Measurements from ENCODE around the gene ZMIZ1. TPM values are rescaled to one million over a fixed set of nuclear protein-coding genes. Genes with fewer than 3 reads are reported as not detected.
A peak's percentile ranks its signal among the peaks of the same experiment; 100 is the strongest.

The ZMIZ1 gene
- total RNA-seq, 1 donor from 2014 or later = 173 TPM

GRCh38 chr10:79021948-79022499 is 46.7 kb upstream of the ZMIZ1 start:
- peaks cover 30% of the 10 kb centered on the region for H3K4me1 Mint-ChIP-seq
- H3K27ac Mint-ChIP-seq = no peak overlapping the region
- H3K36me3 Mint-ChIP-seq = no peaks in the 10 kb centered on the region
- DNase-seq (ENCODE audit: low spot score in 2 of 2, unreplicated experiment in 2 of 2) = no peak
- no peak for TF ChIP-seq CTCF (IDR thresholded peaks at IDR 0.05; ENCODE audit: unreplicated experiment)
- H3K27me3 Mint-ChIP-seq (ENCODE audit: low read depth) = no peaks in the 10 kb centered on the region
- H3K4me3 Mint-ChIP-seq = no peak overlapping the region
- H3K9me3 Mint-ChIP-seq = peaks cover 5% of the 10 kb centered on the region

GRCh38 chr10:79022565-79023230 is 46.1 kb upstream of the ZMIZ1 start:
- Mint-ChIP-seq H3K4me3 (no peak overlapping the region), H3K27me3 (ENCODE audit: low read depth) (no peaks in the 10 kb centered on the region), H3K36me3 (no peaks in the 10 kb centered on the region), H3K4me1 (peaks cover 36% of the 10 kb centered on the region), H3K27ac (no peak overlapping the region), H3K9me3 (peaks cover 4% of the 10 kb centered on the region)
- no peak for TF ChIP-seq CTCF (IDR thresholded peaks at IDR 0.05; ENCODE audit: unreplicated experiment)
- peak in 1 of 2 experiments; percentile 54 for DNase-seq (ENCODE audit: low spot score in 2 of 2, unreplicated experiment in 2 of 2)

- H3K27ac Mint-ChIP-seq = no peak overlapping the region
- H3K9me3 Mint-ChIP-seq = no peaks in the 10 kb centered on the region
- no peaks in the 10 kb centered on the region for H3K36me3 Mint-ChIP-seq
- no peak overlapping the region for H3K4me3 Mint-ChIP-seq
- TF ChIP-seq CTCF (IDR thresholded peaks at IDR 0.05; ENCODE audit: unreplicated experiment) = no peak
- peaks cover 41% of the 10 kb centered on the region for H3K4me1 Mint-ChIP-seq
- no peak for DNase-seq (ENCODE audit: low spot score in 2 of 2, unreplicated experiment in 2 of 2)
- H3K27me3 Mint-ChIP-seq (ENCODE audit: low read depth) = no peaks in the 10 kb centered on the region
Measured at GRCh38 chr10:79023240-79024162, 45.3 kb upstream of the ZMIZ1 start.

- no peak overlapping the region for H3K4me3 Mint-ChIP-seq
- no peaks in the 10 kb centered on the region for H3K36me3 Mint-ChIP-seq
- H3K27ac Mint-ChIP-seq = no peak overlapping the region
- H3K27me3 Mint-ChIP-seq (ENCODE audit: low read depth) = no peaks in the 10 kb centered on the region
- DNase-seq (ENCODE audit: low spot score in 2 of 2, unreplicated experiment in 2 of 2) = no peak
- H3K4me1 Mint-ChIP-seq = peaks cover 39% of the 10 kb centered on the region
- H3K9me3 Mint-ChIP-seq = no peaks in the 10 kb centered on the region
- TF ChIP-seq CTCF (IDR thresholded peaks at IDR 0.05; ENCODE audit: unreplicated experiment) = no peak
Measured at GRCh38 chr10:79024296-79024695, 44.5 kb upstream of the ZMIZ1 start.

GRCh38 chr10:79024720-79025198 is 44.0 kb upstream of the ZMIZ1 start:
- no peaks in the 10 kb centered on the region for H3K9me3 Mint-ChIP-seq
- H3K4me1 Mint-ChIP-seq = peaks cover 43% of the 10 kb centered on the region
- no peak for TF ChIP-seq CTCF (IDR thresholded peaks at IDR 0.05; ENCODE audit: unreplicated experiment)
- H3K27me3 Mint-ChIP-seq (ENCODE audit: low read depth) = no peaks in the 10 kb centered on the region
- no peak for DNase-seq (ENCODE audit: low spot score in 2 of 2, unreplicated experiment in 2 of 2)
- no peaks in the 10 kb centered on the region for H3K36me3 Mint-ChIP-seq
- no peak overlapping the region for H3K27ac Mint-ChIP-seq
- no peak overlapping the region for H3K4me3 Mint-ChIP-seq

Measured in mesothelial cell of epicardium (in vitro differentiated cells).